ENCODE measurements around the gene KDM4B. TPM values are rescaled to one million over a fixed set of nuclear protein-coding genes. Genes with fewer than 3 reads are reported as not detected.

Gene KDM4B
- total and polyA plus RNA-seq, 4 donors, result 3.2 to 19.7 (median 12.9) TPM

DNA sequence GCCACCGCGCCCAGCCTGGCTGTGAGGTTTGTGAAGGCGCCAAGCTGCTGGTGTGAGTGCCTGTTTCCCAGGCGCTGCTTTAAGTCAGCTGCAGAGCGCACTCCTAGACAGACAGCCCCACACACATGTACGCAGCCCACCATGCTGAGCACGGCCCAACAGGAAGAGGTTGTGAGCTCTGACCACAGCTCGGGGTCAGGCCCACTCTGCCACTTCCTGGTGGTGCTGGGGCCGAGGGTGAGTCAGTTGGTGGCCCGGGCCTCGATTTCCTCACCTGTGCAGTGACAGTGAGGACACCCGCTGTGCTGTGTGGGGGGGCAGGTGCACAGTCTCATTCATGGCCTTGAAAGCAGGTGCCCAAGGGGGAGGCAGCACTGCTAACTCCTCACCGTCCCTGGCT is 106.7 kb downstream of the KDM4B start:
- peak overlapping the region in 2 of 3 donors; percentile 5 to 25 for H3K4me3 ChIP-seq (ENCODE audit: low read depth in 1 of 3, low read length in 3 of 3)
- H3K27ac ChIP-seq (ENCODE audit: low read depth in 1 of 2, low read length in 2 of 2), result peak overlapping the region in 1 of 2 donors; percentile 54
- WGBS, result 71% methylated on average over 13 of the region's 13 CpGs
- H3K9me3 ChIP-seq (ENCODE audit: control insufficient read depth in 4 of 4, low read length in 3 of 4), result no peaks in the 10 kb centered on the region
- DNase-seq (ENCODE audit: low spot score), result no peak
- peaks cover 3 to 45% (median 17%) of the 10 kb centered on the region in 4 donors for H3K36me3 ChIP-seq (ENCODE audit: control insufficient read depth in 4 of 4, insufficient read depth in 3 of 4, low read depth in 1 of 4, low read length in 3 of 4)
- peak overlapping the region in 1 of 2 donors; percentile 0 for H3K9ac ChIP-seq (ENCODE audit: low read depth in 1 of 2, low read length in 2 of 2)
- peaks cover 0 to 1% (median 0%) of the 10 kb centered on the region in 4 donors for H3K4me1 ChIP-seq (ENCODE audit: control insufficient read depth in 4 of 4, insufficient read depth in 4 of 4, low read length in 3 of 4)
- TF ChIP-seq, protein P1, sequence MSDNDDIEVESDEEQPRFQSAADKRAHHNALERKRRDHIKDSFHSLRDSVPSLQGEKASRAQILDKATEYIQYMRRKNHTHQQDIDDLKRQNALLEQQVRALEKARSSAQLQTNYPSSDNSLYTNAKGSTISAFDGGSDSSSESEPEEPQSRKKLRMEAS (IDR thresholded peaks at IDR 0.05), result no peak
- TF ChIP-seq FOXA2 (IDR thresholded peaks at IDR 0.05) (no peak), RXRA (IDR thresholded peaks at IDR 0.05) (no peak), GABPA (IDR thresholded peaks at IDR 0.05 in 1 of 2, conservative IDR thresholded peaks at IDR 0.05 in 1 of 2) (no peak), YY1 (IDR thresholded peaks at IDR 0.05) (no peak), FOXA1 (IDR thresholded peaks at IDR 0.05) (no peak), NR2F2 (IDR thresholded peaks at IDR 0.05) (no peak), SP1 (IDR thresholded peaks at IDR 0.05) (no peak), HNF4A (conservative IDR thresholded peaks at IDR 0.05) (no peak), RAD21 (IDR thresholded peaks at IDR 0.05) (no peak)
- TF ChIP-seq, protein P2, sequence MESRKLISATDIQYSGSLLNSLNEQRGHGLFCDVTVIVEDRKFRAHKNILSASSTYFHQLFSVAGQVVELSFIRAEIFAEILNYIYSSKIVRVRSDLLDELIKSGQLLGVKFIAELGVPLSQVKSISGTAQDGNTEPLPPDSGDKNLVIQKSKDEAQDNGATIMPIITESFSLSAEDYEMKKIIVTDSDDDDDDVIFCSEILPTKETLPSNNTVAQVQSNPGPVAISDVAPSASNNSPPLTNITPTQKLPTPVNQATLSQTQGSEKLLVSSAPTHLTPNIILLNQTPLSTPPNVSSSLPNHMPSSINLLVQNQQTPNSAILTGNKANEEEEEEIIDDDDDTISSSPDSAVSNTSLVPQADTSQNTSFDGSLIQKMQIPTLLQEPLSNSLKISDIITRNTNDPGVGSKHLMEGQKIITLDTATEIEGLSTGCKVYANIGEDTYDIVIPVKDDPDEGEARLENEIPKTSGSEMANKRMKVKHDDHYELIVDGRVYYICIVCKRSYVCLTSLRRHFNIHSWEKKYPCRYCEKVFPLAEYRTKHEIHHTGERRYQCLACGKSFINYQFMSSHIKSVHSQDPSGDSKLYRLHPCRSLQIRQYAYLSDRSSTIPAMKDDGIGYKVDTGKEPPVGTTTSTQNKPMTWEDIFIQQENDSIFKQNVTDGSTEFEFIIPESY (IDR thresholded peaks at IDR 0.05), result no peak
- TF ChIP-seq, protein P3, sequence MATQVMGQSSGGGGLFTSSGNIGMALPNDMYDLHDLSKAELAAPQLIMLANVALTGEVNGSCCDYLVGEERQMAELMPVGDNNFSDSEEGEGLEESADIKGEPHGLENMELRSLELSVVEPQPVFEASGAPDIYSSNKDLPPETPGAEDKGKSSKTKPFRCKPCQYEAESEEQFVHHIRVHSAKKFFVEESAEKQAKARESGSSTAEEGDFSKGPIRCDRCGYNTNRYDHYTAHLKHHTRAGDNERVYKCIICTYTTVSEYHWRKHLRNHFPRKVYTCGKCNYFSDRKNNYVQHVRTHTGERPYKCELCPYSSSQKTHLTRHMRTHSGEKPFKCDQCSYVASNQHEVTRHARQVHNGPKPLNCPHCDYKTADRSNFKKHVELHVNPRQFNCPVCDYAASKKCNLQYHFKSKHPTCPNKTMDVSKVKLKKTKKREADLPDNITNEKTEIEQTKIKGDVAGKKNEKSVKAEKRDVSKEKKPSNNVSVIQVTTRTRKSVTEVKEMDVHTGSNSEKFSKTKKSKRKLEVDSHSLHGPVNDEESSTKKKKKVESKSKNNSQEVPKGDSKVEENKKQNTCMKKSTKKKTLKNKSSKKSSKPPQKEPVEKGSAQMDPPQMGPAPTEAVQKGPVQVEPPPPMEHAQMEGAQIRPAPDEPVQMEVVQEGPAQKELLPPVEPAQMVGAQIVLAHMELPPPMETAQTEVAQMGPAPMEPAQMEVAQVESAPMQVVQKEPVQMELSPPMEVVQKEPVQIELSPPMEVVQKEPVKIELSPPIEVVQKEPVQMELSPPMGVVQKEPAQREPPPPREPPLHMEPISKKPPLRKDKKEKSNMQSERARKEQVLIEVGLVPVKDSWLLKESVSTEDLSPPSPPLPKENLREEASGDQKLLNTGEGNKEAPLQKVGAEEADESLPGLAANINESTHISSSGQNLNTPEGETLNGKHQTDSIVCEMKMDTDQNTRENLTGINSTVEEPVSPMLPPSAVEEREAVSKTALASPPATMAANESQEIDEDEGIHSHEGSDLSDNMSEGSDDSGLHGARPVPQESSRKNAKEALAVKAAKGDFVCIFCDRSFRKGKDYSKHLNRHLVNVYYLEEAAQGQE (IDR thresholded peaks at IDR 0.05), result no peak
- TF ChIP-seq, protein P4, sequence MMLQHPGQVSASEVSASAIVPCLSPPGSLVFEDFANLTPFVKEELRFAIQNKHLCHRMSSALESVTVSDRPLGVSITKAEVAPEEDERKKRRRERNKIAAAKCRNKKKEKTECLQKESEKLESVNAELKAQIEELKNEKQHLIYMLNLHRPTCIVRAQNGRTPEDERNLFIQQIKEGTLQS (IDR thresholded peaks at IDR 0.05), result no peak
- H3K27me3 ChIP-seq (ENCODE audit: control insufficient read depth in 4 of 4, insufficient read depth in 4 of 4, low read length in 3 of 4), result no peaks in the 10 kb centered on the region

DNA sequence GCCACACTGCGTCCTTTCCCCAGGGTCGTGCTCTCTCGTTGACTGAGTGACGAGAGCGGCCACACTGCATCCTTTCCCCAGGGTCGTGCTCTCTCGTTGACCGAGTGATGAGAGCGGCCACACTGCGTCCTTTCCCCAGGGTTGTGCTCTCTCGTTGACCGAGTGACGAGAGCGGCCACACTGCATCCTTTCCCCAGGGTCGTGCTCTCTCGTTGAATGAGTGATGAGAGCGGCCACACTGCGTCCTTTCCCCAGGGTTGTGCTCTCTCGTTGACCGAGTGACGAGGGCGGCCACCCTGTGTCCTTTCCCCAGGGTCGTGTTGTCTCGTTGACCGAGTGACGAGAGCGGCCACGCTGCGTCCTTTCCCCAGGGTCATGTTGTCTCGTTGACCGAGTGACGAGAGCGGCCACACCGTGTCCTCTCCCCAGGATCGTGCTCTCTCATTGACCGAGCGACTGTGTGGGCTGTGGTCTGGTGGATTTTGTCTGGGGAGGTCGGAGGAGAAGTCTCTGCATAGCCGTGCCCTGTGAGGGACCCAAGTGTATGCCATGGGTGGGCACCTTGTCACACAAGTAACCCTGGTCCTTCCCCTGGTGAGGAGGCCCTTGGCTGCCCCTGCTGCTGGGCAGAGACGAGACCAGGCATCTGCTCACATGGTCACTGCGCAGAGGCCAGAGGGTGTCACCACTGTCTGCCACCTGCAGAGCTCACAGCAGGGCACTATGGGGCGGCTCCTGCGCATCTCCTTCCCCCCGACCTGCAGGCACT is 107.7 kb downstream of the KDM4B start:
- Histone ChIP-seq H3K9me3 (ENCODE audit: control insufficient read depth in 4 of 4, low read length in 3 of 4) (no peaks in the 10 kb centered on the region), H3K9ac (ENCODE audit: low read depth in 1 of 2, low read length in 2 of 2) (peak overlapping the region in 1 of 2 donors; percentile 21), H3K4me3 (ENCODE audit: low read depth in 1 of 3, low read length in 3 of 3) (no peak overlapping the region), H3K27ac (ENCODE audit: low read depth in 1 of 2, low read length in 2 of 2) (peak overlapping the region in 1 of 2 donors; percentile 59), H3K36me3 (ENCODE audit: control insufficient read depth in 4 of 4, insufficient read depth in 3 of 4, low read depth in 1 of 4, low read length in 3 of 4) (peaks cover 1 to 49% (median 21%) of the 10 kb centered on the region in 4 donors), H3K4me1 (ENCODE audit: control insufficient read depth in 4 of 4, insufficient read depth in 4 of 4, low read length in 3 of 4) (peaks cover 0 to 1% (median 0%) of the 10 kb centered on the region in 4 donors), H3K27me3 (ENCODE audit: control insufficient read depth in 4 of 4, insufficient read depth in 4 of 4, low read length in 3 of 4) (no peaks in the 10 kb centered on the region)
- WGBS, result 63% methylated on average over 39 of the region's 44 CpGs
- no peak for DNase-seq (ENCODE audit: low spot score)
- peak in 1 of 2 donors; percentile 60 for TF ChIP-seq HNF4A (conservative IDR thresholded peaks at IDR 0.05)
- TF ChIP-seq RAD21 (IDR thresholded peaks at IDR 0.05), result no peak
- TF ChIP-seq EGR1 (IDR thresholded peaks at IDR 0.05; ENCODE audit: low read depth in 2 of 2), result no peak
- TF ChIP-seq, protein P1 (IDR thresholded peaks at IDR 0.05), result peak; percentile 18
- peak; percentile 69 for TF ChIP-seq NR2F2 (IDR thresholded peaks at IDR 0.05)
- TF ChIP-seq GABPA (IDR thresholded peaks at IDR 0.05 in 1 of 2, conservative IDR thresholded peaks at IDR 0.05 in 1 of 2), result no peak
- peak; percentile 95 for TF ChIP-seq FOXA2 (IDR thresholded peaks at IDR 0.05)
- no peak for TF ChIP-seq HNF4G (IDR thresholded peaks at IDR 0.05)
- peak; percentile 88 for TF ChIP-seq FOXA1 (IDR thresholded peaks at IDR 0.05)
- TF ChIP-seq JUND (IDR thresholded peaks at IDR 0.05), result peak in 1 of 2 donors; percentile 27
- TF ChIP-seq, protein P3 (IDR thresholded peaks at IDR 0.05), result peak; percentile 21
- TF ChIP-seq, protein P5, sequence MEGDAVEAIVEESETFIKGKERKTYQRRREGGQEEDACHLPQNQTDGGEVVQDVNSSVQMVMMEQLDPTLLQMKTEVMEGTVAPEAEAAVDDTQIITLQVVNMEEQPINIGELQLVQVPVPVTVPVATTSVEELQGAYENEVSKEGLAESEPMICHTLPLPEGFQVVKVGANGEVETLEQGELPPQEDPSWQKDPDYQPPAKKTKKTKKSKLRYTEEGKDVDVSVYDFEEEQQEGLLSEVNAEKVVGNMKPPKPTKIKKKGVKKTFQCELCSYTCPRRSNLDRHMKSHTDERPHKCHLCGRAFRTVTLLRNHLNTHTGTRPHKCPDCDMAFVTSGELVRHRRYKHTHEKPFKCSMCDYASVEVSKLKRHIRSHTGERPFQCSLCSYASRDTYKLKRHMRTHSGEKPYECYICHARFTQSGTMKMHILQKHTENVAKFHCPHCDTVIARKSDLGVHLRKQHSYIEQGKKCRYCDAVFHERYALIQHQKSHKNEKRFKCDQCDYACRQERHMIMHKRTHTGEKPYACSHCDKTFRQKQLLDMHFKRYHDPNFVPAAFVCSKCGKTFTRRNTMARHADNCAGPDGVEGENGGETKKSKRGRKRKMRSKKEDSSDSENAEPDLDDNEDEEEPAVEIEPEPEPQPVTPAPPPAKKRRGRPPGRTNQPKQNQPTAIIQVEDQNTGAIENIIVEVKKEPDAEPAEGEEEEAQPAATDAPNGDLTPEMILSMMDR (IDR thresholded peaks at IDR 0.05; ENCODE audit: low read depth, low read length, missing input control), result no peak
- TF ChIP-seq RXRA (IDR thresholded peaks at IDR 0.05), result peak; percentile 77 to 89
- TF ChIP-seq TAF1 (conservative IDR thresholded peaks at IDR 0.05), result no peak
- no peak for TF ChIP-seq YY1 (IDR thresholded peaks at IDR 0.05)
- peak; percentile 24 for TF ChIP-seq SP1 (IDR thresholded peaks at IDR 0.05)
